DOHH2 (cell line): Measurements from ENCODE around the gene KDM8.

Source experiments
- H3F3A ChIP-seq: fragments of 200-600 bp; sonication (generic), shearing (Covaris generic); 2 replicates; pipeline ENCODE4 v1.6.0; 2016; ENCODE audit warnings: antibody characterized with exemption, mild to moderate bottlenecking; ENCODE audit not compliant: control insufficient read depth, insufficient read depth
- H3K27ac ChIP-seq: fragments of 200-600 bp; sonication (generic); 2 replicates; pipeline ENCODE4 v1.5.1; 2014; ENCODE audit warnings: low read depth, mild to moderate bottlenecking, low read length, moderate library complexity
- H3K27me3 ChIP-seq: fragments of 200-600 bp; sonication (generic); 2 replicates; pipeline ENCODE4 v1.6.1; 2014; ENCODE audit warnings: mild to moderate bottlenecking, low read length, mixed read lengths; ENCODE audit not compliant: control insufficient read depth
- H3K36me3 ChIP-seq: fragments of 200-600 bp; sonication (generic); 2 replicates; pipeline ENCODE4 v1.6.1; 2014; ENCODE audit warnings: mild to moderate bottlenecking, low read length, moderate library complexity, mixed read lengths; ENCODE audit not compliant: control insufficient read depth
- H3K4me1 ChIP-seq: fragments of 200-600 bp; sonication (generic); 2 replicates; pipeline ENCODE4 v1.6.1; 2014; ENCODE audit warnings: mild to moderate bottlenecking, low read length, mixed read lengths; ENCODE audit not compliant: control insufficient read depth
- H3K4me2 ChIP-seq: fragments of 200-600 bp; sonication (generic); 2 replicates; pipeline ENCODE4 v1.6.0; 2014; ENCODE audit warnings: mild to moderate bottlenecking, low read length, moderate library complexity
- H3K4me3 ChIP-seq: fragments of 200-600 bp; sonication (generic); 2 replicates; pipeline ENCODE4 v1.5.1; 2014; ENCODE audit warnings: mild to moderate bottlenecking, low read length, mixed read lengths
- H3K79me2 ChIP-seq: fragments of 200-600 bp; sonication (generic); 2 replicates; pipeline ENCODE4 v1.6.1; 2014; ENCODE audit warnings: mild to moderate bottlenecking, low read length, mixed read lengths; ENCODE audit not compliant: control insufficient read depth
- H3K9me2 ChIP-seq: fragments of 200-600 bp; sonication (generic); replicated peaks from 2 replicates; pipeline ENCODE4 v1.6.1; 2014; ENCODE audit warnings: mild to moderate bottlenecking, low read length, mixed read lengths; ENCODE audit not compliant: control insufficient read depth
- H3K9me3 ChIP-seq: fragments of 200-600 bp; sonication (generic); 2 replicates; pipeline ENCODE4 v1.6.1; 2014; ENCODE audit warnings: antibody characterized with exemption, low read length, mixed read lengths; ENCODE audit not compliant: control insufficient read depth, insufficient read depth
- H4K20me1 ChIP-seq: fragments of 200-600 bp; sonication (generic); 2 replicates; pipeline ENCODE4 v1.6.0; 2014; ENCODE audit warnings: low read depth, mild to moderate bottlenecking, antibody characterized with exemption, low read length, moderate library complexity; ENCODE audit not compliant: control insufficient read depth, insufficient read depth
- EZH2phosphoT487 ChIP-seq: fragments of 200-600 bp; sonication (generic); IDR thresholded peaks from 2 replicates; pipeline ENCODE4 v1.6.1; 2017; ENCODE audit warnings: borderline replicate concordance, mild to moderate bottlenecking, antibody characterized with exemption, low read length, moderate library complexity, mixed read lengths
- TF ChIP-seq, protein P1 (sequence below): fragments of 200-600 bp; sonication (generic); IDR thresholded peaks from one replicate; pipeline ENCODE4 v1.5.1; 2014; ENCODE audit warnings: antibody characterized with exemption, mild to moderate bottlenecking, low read depth, low read length; ENCODE audit not compliant: poor library complexity, severe bottlenecking

Gene KDM8

DNA sequence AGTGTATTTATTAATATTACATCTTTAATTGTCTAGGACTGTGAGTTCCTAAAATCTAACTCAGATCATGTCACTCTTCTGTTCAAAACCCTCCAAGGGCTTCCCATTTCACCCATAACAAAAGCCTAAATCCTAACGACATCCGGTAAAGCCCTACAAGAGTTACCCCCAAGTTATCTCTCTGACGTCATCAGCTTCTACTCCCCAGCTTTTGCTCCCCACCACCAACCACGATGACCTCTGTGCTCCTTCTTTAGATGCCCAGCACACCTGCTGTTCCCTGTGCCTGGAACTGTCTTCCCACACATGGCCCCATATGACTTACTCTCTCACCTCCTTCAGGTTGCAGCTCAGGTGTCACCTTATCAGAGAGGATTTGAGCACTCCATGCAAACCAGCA is 6.3 kb upstream of the KDM8 start:
- no peak overlapping the region for H3K4me2 ChIP-seq
- H3K4me3 ChIP-seq = no peak overlapping the region
- H3K9me3 ChIP-seq = no peaks in the 10 kb centered on the region; the same call in 1 of the 2 replicates
- H3F3A ChIP-seq = no peaks in the 10 kb centered on the region
- H3K79me2 ChIP-seq = no peaks in the 10 kb centered on the region
- H3K9me2 ChIP-seq = no peaks in the 10 kb centered on the region
- H3K27me3 ChIP-seq = no peaks in the 10 kb centered on the region
- H4K20me1 ChIP-seq = no peaks in the 10 kb centered on the region
- peaks cover 20% of the 10 kb centered on the region for H3K4me1 ChIP-seq
- no peak overlapping the region for H3K27ac ChIP-seq
- TF ChIP-seq, protein P1, sequence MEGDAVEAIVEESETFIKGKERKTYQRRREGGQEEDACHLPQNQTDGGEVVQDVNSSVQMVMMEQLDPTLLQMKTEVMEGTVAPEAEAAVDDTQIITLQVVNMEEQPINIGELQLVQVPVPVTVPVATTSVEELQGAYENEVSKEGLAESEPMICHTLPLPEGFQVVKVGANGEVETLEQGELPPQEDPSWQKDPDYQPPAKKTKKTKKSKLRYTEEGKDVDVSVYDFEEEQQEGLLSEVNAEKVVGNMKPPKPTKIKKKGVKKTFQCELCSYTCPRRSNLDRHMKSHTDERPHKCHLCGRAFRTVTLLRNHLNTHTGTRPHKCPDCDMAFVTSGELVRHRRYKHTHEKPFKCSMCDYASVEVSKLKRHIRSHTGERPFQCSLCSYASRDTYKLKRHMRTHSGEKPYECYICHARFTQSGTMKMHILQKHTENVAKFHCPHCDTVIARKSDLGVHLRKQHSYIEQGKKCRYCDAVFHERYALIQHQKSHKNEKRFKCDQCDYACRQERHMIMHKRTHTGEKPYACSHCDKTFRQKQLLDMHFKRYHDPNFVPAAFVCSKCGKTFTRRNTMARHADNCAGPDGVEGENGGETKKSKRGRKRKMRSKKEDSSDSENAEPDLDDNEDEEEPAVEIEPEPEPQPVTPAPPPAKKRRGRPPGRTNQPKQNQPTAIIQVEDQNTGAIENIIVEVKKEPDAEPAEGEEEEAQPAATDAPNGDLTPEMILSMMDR = no peak
- no peak for TF ChIP-seq EZH2phosphoT487
- no peaks in the 10 kb centered on the region for H3K36me3 ChIP-seq

DNA sequence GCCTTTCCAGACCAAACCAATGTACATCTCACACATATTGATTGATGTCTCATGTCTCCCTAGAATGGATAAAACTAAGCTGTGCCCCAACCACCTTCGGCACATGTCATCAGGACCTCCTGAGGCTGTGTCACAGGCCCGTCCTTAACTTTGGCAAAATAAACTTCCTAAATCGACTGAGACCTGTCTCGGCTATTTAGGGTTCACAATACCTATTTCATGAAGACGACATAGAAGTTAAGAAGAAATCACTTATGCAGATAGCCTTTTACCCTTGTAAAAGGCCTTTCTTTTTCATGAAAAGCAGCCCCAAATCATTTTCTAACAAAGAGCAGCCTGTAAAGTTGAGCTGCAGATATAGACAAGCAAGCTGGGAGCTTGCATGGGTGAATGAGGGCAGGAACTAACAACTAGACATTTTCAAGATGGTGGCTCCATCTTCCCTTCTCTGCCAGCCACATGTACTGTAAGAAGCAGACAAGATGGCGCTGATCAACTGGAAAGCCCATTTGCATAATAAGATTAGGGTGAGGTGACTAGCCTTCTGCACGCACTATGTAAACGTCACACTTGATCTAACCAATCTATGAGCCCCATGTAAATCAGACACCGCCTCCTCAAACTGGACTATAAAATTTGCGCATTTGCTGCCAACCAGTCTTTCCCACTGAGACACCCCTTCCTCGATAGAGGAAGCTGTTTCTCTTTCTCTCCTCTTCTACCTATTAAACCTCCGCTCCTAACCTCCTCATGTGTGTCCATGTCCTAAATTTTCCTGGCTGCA is 4.7 kb upstream of the KDM8 start:
- H3K4me2 ChIP-seq = peak overlapping the region; percentile 17

DNA sequence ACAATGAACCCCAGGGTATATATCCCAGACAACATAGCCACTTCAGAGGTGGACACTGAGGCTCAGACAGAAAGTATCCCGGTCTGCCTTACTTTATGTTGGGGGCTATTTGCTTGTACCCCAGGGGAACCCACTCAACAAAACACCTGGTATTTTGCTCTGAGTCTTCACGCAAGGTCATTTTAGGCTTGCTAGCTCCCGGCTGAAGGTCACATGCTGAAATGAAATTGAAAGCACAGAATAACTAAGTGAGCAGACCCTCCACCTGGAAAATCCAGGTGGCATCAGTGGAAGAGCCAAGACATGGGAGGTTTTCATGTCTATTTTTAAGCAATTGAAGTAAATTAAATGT is 4.1 kb upstream of the KDM8 start:
- 0 out of 2 replicates have a peak overlapping the region, but pooled peaks have one; percentile 18 for H3K4me3 ChIP-seq

More for the DNA sequence above, 4.7 kb upstream of the KDM8 start:
- TF ChIP-seq EZH2phosphoT487 = no peak
- TF ChIP-seq, protein P1 = no peak
- Histone ChIP-seq H3K4me1 (peaks cover 28% of the 10 kb centered on the region), H3K79me2 (no peaks in the 10 kb centered on the region), H4K20me1 (no peaks in the 10 kb centered on the region), H3K4me3 (0 out of 2 replicates have a peak overlapping the region, but pooled peaks have one; percentile 18), H3K36me3 (no peaks in the 10 kb centered on the region; the same call in 1 of the 2 replicates), H3K27me3 (no peaks in the 10 kb centered on the region), H3K9me3 (no peaks in the 10 kb centered on the region; the same call in 1 of the 2 replicates), H3K9me2 (no peaks in the 10 kb centered on the region), H3K27ac (0 out of 2 replicates have a peak overlapping the region, but pooled peaks have one; percentile 17), H3F3A (no peaks in the 10 kb centered on the region)

More for the DNA sequence above, 4.1 kb upstream of the KDM8 start:
- no peaks in the 10 kb centered on the region for H3K9me2 ChIP-seq
- peak overlapping the region; percentile 17; the same call in 1 of the 2 replicates for H3K27ac ChIP-seq
- no peaks in the 10 kb centered on the region for H3K27me3 ChIP-seq
- peaks cover 3% of the 10 kb centered on the region for H3K79me2 ChIP-seq
- H4K20me1 ChIP-seq = no peaks in the 10 kb centered on the region
- H3F3A ChIP-seq = no peaks in the 10 kb centered on the region
- H3K4me1 ChIP-seq = peaks cover 30% of the 10 kb centered on the region
- H3K9me3 ChIP-seq = no peaks in the 10 kb centered on the region; the same call in 1 of the 2 replicates
- H3K36me3 ChIP-seq = peaks cover 3% of the 10 kb centered on the region; the same call in 1 of the 2 replicates
- H3K4me2 ChIP-seq = peak overlapping the region; percentile 17
- TF ChIP-seq, protein P1 = no peak
- TF ChIP-seq EZH2phosphoT487 = no peak
